Hepatocyte (in vitro differentiated cells): ENCODE data around the gene ANKRD55. TPM values are rescaled to one million over a fixed set of nuclear protein-coding genes. Genes with fewer than 3 reads are reported as not detected.

Source experiments
- DNase-seq: peaks from one replicate; pipeline ENCODE4 v3.0.0-alpha.2; 2016; ENCODE audit warnings: low spot score
- H2AFZ ChIP-seq: fragments of 200-600 bp; sonication (generic); 2 replicates; pipeline ENCODE4 v1.6.0; 2016; ENCODE audit warnings: antibody characterized with exemption, mild to moderate bottlenecking
- H3K27ac ChIP-seq: fragments of 200-600 bp; sonication (generic); 2 replicates; pipeline ENCODE4 v1.5.1; 2016; ENCODE audit warnings: mild to moderate bottlenecking
- H3K27me3 ChIP-seq: fragments of 200-600 bp; sonication (generic); 2 replicates; pipeline ENCODE4 v1.6.1; 2016
- H3K36me3 ChIP-seq: fragments of 200-600 bp; sonication (generic); replicated peaks from 2 replicates; pipeline ENCODE4 v1.5.1; 2016; ENCODE audit warnings: low read depth; ENCODE audit not compliant: insufficient read depth
- H3K4me1 ChIP-seq: fragments of 200-600 bp; sonication (generic); 2 replicates; pipeline ENCODE4 v1.5.1; 2016; ENCODE audit warnings: mild to moderate bottlenecking, moderate library complexity; ENCODE audit not compliant: insufficient read depth
- H3K4me2 ChIP-seq: fragments of 200-600 bp; sonication (generic); 2 replicates; pipeline ENCODE4 v1.6.0; 2016
- H3K4me3 ChIP-seq: fragments of 200-600 bp; sonication (generic); 2 replicates; pipeline ENCODE4 v1.5.1; 2016; ENCODE audit warnings: mild to moderate bottlenecking
- H3K79me2 ChIP-seq: fragments of 200-600 bp; sonication (generic); 2 replicates; pipeline ENCODE4 v1.6.0; 2017; ENCODE audit warnings: mild to moderate bottlenecking
- H3K9me2 ChIP-seq: fragments of 200-600 bp; sonication (generic); replicated peaks from 2 replicates; pipeline ENCODE4 v1.6.0; 2017; ENCODE audit warnings: mild to moderate bottlenecking; ENCODE audit not compliant: insufficient read depth
- H3K9me3 ChIP-seq: fragments of 200-600 bp; sonication (generic); 2 replicates; pipeline ENCODE4 v1.5.1; 2016; ENCODE audit warnings: low read depth, mild to moderate bottlenecking
- H4K20me1 ChIP-seq: fragments of 200-600 bp; sonication (generic); 2 replicates; pipeline ENCODE4 v1.6.0; 2016; ENCODE audit warnings: mild to moderate bottlenecking; ENCODE audit not compliant: insufficient read depth, poor library complexity, severe bottlenecking
- CTCF ChIP-seq: fragments of 200-600 bp; sonication (generic); IDR thresholded peaks from 2 replicates; pipeline ENCODE4 v1.5.1; 2016; ENCODE audit warnings: antibody characterized with exemption, mild to moderate bottlenecking; ENCODE audit not compliant: poor library complexity
- EZH2 ChIP-seq: fragments of 200-600 bp; sonication (generic); IDR thresholded peaks from 2 replicates; pipeline ENCODE4 v1.6.1; 2016; ENCODE audit warnings: antibody characterized with exemption, mild to moderate bottlenecking, borderline replicate concordance
- EZH2phosphoT487 ChIP-seq: fragments of 200-600 bp; sonication (generic); IDR thresholded peaks from one replicate; pipeline ENCODE4 v1.6.1; 2018; ENCODE audit warnings: antibody characterized with exemption, mild to moderate bottlenecking, low read depth, moderate library complexity; ENCODE audit not compliant: unreplicated experiment, severe bottlenecking
- WGBS: methylation state at CpG from one replicate; pipeline ENCODE4 v1.1.6; 2016; ENCODE audit warnings: low lambda C conversion rate; ENCODE audit errors: missing lambda C conversion rate; 5-methylcytosine and 5-hydroxymethylcytosine counted together
- polyA plus RNA-seq: library from polyadenylated mRNA; unstranded; fragments of >200 nt; fragmentation: Nextera tagmentation; extraction: Ambion mirVana; gene quantifications from 2 replicates; pipeline ENCODE4 v1.2.1, GENCODE V29; 2016
- total RNA-seq: library from RNA; depleted of rRNA; stranded (reverse); fragments of >200 nt; gene quantifications from 2 replicates; pipeline ENCODE4 v1.2.3, GENCODE V29; 2014

Gene ANKRD55
- total and polyA plus RNA-seq, 2 experiments from 2014 or later = 0.20 to 0.31 TPM

- H3K27me3 ChIP-seq = no peaks in the 10 kb centered on the region
- H3K79me2 ChIP-seq = no peaks in the 10 kb centered on the region
- H2AFZ ChIP-seq = no peak overlapping the region
- 76% methylated on average over 5 of the region's 5 CpGs for WGBS
- no peaks in the 10 kb centered on the region for H4K20me1 ChIP-seq
- H3K4me3 ChIP-seq = no peak overlapping the region
- no peak overlapping the region for H3K27ac ChIP-seq
- TF ChIP-seq EZH2phosphoT487 (no peak), CTCF (no peak), EZH2 (no peak)
- H3K9me2 ChIP-seq = no peaks in the 10 kb centered on the region
- no peak overlapping the region for H3K4me2 ChIP-seq
- DNase-seq = no peak
- H3K9me3 ChIP-seq = no peaks in the 10 kb centered on the region
- no peaks in the 10 kb centered on the region for H3K36me3 ChIP-seq
- peaks cover 14% of the 10 kb centered on the region for H3K4me1 ChIP-seq
These were observed 141.0 kb downstream of the ANKRD55 start for GRCh38 chr5:56092115-56092514.

- H3K27ac ChIP-seq = no peak overlapping the region
- no peak overlapping the region for H2AFZ ChIP-seq
- no peaks in the 10 kb centered on the region for H4K20me1 ChIP-seq
- no peak overlapping the region for H3K4me3 ChIP-seq
- no peak overlapping the region for H3K4me2 ChIP-seq
- H3K9me3 ChIP-seq = no peaks in the 10 kb centered on the region
- no peaks in the 10 kb centered on the region for H3K9me2 ChIP-seq
- no peaks in the 10 kb centered on the region for H3K27me3 ChIP-seq
- peaks cover 14% of the 10 kb centered on the region for H3K4me1 ChIP-seq
- no peak for DNase-seq
- no peaks in the 10 kb centered on the region for H3K36me3 ChIP-seq
- TF ChIP-seq EZH2phosphoT487 (no peak), EZH2 (no peak), CTCF (no peak)
- H3K79me2 ChIP-seq = no peaks in the 10 kb centered on the region
These were observed 141.5 kb downstream of the ANKRD55 start for GRCh38 chr5:56091664-56092063.

GRCh38 chr5:56090793-56091460 lies 142.2 kb downstream of the ANKRD55 start:
- 89% methylated on average over 7 of the region's 7 CpGs for WGBS
- peaks cover 14% of the 10 kb centered on the region for H3K4me1 ChIP-seq
- no peaks in the 10 kb centered on the region for H3K9me2 ChIP-seq
- no peak overlapping the region for H3K27ac ChIP-seq
- H2AFZ ChIP-seq = no peak overlapping the region
- no peak overlapping the region for H3K4me2 ChIP-seq
- no peak overlapping the region for H3K4me3 ChIP-seq
- H3K79me2 ChIP-seq = no peaks in the 10 kb centered on the region
- no peaks in the 10 kb centered on the region for H4K20me1 ChIP-seq
- TF ChIP-seq CTCF (no peak), EZH2phosphoT487 (no peak), EZH2 (no peak)
- no peaks in the 10 kb centered on the region for H3K9me3 ChIP-seq
- DNase-seq = no peak
- H3K27me3 ChIP-seq = no peaks in the 10 kb centered on the region
- no peaks in the 10 kb centered on the region for H3K36me3 ChIP-seq
